Motor neuron (in vitro differentiated cells): ENCODE measurements around the gene MAPK12. TPM values are rescaled to one million over a fixed set of nuclear protein-coding genes. Genes with fewer than 3 reads are reported as not detected.
A peak's percentile ranks its signal among the peaks of the same experiment; 100 is the strongest.

Source experiments
- ATAC-seq, 8 experiments: fragments of 200-7000 bp; cut with Tn5 transposase; replicated peaks in 6 of 8; 2 replicates each; pipeline ENCODE4 v1.8.0; 2021; ENCODE audit warnings: mild to moderate bottlenecking in 8 of 8, moderate library complexity in 8 of 8
- H3K27ac ChIP-seq, 2 donors: fragments of 250-450 bp; sonication (Bioruptor Pico); 2 replicates each; pipeline ENCODE4 v1.9.0; 2021; ENCODE audit warnings: antibody characterized with exemption in 2 of 2, mild to moderate bottlenecking in 2 of 2, moderate library complexity in 1 of 2
- H3K4me1 ChIP-seq, 2 donors: fragments of 250-450 bp; sonication (Bioruptor Pico); replicated peaks in 1 of 2; 2 replicates each; pipeline ENCODE4 v1.6.1; 2021; ENCODE audit warnings: antibody characterized with exemption in 2 of 2, mild to moderate bottlenecking in 2 of 2, moderate library complexity in 1 of 2
- H3K4me3 ChIP-seq, 5 donors: fragments of 250-450 bp; sonication (Bioruptor Pico); 2 replicates each; pipeline ENCODE4 v1.9.0; 2021; ENCODE audit warnings: antibody characterized with exemption in 5 of 5, mild to moderate bottlenecking in 5 of 5, moderate library complexity in 4 of 5
- whole genome bisulfite sequencing, 10 experiments: fragments of 450-650 bp; shearing (Covaris generic); methylation state at CpG; one replicate each; pipeline ENCODE4 v1.0.0; 2022; 5-methylcytosine and 5-hydroxymethylcytosine counted together
- in situ Hi-C, 9 experiments: fragments of 400-800 bp; cut with MboI; loops; one replicate each; pipeline ENCODE4 v1.15.0; 2021; ENCODE audit warnings: low sequenced_read_pairs in 9 of 9, low pct_unique_long_range_greater_than_20kb in 2 of 9; ENCODE audit not compliant: unreplicated experiment in 9 of 9
- total RNA-seq, 8 experiments: library from RNA; unstranded; fragments of 300-600 nt; gene quantifications; 2 replicates each; pipeline versions ENCODE4 v1.2.3 to v1.2.4, GENCODE V29; 2022

Gene MAPK12
- total RNA-seq, 8 experiments from 2014 or later = 8.8 to 34.7 (median 22.7) TPM

DNA sequence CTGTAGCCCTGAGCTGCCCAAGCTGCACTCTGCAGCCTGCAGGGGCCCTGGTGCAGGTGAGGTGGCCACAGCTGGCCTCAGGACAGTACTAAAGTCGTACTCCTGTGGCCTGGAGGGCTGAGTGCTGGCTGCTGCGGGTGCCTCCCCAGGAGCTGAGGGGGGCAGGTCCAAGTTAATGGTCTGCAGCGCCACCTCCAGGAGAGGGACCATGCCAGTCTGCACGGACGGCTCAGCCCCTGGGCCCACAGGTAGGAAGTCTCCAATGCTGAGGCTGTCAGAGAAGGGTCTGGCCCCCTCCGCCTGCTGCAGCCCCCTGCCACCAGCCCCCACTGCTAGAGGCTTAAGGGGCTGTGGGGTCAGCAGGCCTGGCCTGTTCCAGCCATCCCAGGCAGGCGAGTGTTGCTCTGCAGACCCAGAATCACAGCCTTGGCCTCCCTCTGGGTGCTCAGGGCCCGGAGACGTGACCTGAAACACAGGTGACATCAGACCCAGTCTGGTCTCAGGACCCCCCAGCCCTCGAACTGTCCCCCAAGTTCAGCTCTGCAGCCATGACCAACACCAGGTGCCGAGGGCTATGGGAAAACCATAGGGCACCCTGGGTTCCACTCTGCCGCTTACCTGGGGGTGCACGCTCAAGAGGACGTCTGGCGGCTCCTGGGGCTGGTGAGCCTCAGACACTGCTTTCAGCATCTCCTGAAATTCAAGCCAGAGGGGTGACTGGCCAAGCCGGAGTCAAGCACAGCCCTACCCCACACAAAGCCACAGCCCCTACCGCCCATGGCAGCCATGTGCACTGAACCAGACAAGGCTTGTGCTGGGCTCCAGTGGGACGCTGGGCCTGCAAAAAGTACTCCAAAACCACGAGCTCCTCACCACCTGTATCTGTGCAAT, 39.8 kb downstream of the MAPK12 start:
- in situ Hi-C loops = no loop called here
- H3K4me1 ChIP-seq = no peaks in the 10 kb centered on the region
- no peak for ATAC-seq
- H3K27ac ChIP-seq = no peak overlapping the region
- H3K4me3 ChIP-seq = no peak overlapping the region
- 40 to 100% (median 94%) methylated on average over 1 to 10 of the region's 19 CpGs; no CpG with 5 or more reads in 6 of the 10 experiments for WGBS, 10 experiments

DNA sequence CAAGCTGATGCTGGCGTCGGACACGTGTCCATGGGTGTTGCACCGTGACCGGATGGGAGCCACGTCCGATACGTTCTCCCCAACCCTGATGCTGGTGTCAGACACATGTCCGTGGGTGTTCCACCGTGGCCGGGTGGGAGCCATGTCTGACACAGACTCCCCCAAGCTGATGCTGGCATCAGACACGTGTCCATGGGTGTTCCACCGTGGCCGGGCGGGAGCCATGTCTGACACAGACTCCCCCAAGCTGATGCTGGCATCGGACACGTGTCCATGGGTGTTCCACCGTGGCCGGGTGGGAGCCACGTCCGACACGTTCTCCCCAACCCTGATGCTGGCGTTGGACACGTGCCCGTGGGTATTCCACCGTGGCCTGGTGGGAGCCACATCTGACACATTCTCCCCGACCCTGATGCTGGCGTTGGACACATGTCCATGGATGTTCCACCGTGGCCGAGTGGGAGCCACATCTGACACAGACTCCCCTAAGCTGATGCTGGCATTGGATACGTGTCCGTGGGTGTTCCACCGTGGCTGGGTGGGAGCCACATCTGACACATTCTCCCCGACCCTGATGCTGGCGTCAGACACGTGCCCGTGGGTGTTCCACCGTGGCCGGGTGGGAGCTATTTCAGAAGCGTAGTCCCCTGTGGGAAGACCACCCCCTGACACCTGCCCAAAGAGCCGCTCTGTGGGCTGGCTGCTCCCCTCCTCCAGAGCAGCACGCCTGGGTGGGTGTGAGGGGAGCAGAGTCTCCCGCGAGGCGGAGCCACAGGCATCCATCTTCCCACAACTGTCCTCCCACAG, 40.7 kb downstream of the MAPK12 start:
- H3K4me3 ChIP-seq = no peak overlapping the region
- in situ Hi-C loops = no loop called here
- no peak overlapping the region for H3K27ac ChIP-seq
- no peaks in the 10 kb centered on the region for H3K4me1 ChIP-seq
- WGBS, 10 experiments = 93 to 100% (median 97%) methylated on average over 2 to 7 of the region's 45 CpGs; no CpG with 5 or more reads in 7 of the 10 experiments
- no peak for ATAC-seq

DNA sequence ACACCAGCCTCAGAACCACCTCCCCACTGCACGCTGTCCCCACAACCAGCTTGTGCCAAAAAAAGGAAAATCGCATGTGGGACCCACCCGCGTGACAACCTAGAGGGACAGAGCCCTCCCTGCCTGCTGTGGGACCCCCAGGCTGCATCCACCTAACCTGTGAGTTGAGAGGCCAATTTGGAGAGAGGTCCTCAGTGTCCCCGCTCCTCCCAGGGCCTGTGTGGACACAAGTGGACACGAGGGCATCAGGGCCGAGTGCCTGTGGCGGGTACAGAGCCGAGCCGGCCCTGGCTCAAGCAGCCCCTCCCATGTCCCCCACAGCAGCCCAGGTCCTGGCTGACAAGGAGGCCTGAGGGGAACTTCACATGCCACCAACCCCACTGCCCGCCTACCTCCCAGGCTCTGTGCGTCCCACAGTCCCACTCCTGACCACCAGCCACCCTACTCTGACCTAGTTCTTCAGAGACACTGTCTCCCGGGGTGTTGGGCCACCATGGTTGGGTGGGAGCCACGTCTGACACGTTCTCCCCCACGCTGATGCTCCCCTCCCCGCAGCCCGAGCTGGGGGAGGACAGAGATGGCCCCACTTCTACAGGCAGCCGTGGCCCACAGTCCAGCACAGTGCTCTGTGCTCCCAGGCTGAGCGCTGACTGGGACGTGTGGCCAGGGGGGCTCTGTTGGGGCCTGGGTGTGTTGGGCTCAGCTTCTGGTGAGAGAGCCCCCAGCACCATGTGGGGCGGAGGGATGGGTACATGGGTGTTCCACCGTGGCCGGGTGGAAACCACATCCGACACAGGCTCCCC, 41.5 kb downstream of the MAPK12 start:
- H3K4me1 ChIP-seq = no peaks in the 10 kb centered on the region
- H3K27ac ChIP-seq = no peak overlapping the region
- in situ Hi-C loops = no loop called here
- ATAC-seq = no peak
- WGBS, 10 experiments = 63 to 100% (median 93%) methylated on average over 1 to 4 of the region's 25 CpGs; no CpG with 5 or more reads in 7 of the 10 experiments
- no peak overlapping the region for H3K4me3 ChIP-seq

- in situ Hi-C loops = no loop called here
- Histone ChIP-seq H3K27ac (no peak overlapping the region), H3K4me3 (no peak overlapping the region), H3K4me1 (no peaks in the 10 kb centered on the region)
- ATAC-seq = peak; percentile 69 to 92 (median 90)
- 40 to 70% (median 69%) methylated on average over 1 to 10 of the region's 42 CpGs; no CpG with 5 or more reads in 6 of the 10 experiments for WGBS, 10 experiments
These were observed 42.3 kb downstream of the MAPK12 start for GRCh38 chr22:50218996-50219727.

GRCh38 chr22:50218153-50218995, 43.1 kb downstream of the MAPK12 start:
- no peak for ATAC-seq
- in situ Hi-C loops = no loop called here
- no peaks in the 10 kb centered on the region for H3K4me1 ChIP-seq
- H3K27ac ChIP-seq = no peak overlapping the region
- H3K4me3 ChIP-seq = no peak overlapping the region
- WGBS, 10 experiments = 84 to 95% (median 92%) methylated on average over 7 to 16 of the region's 43 CpGs; no CpG with 5 or more reads in 5 of the 10 experiments

GRCh38 chr22:50217543-50218152, 43.8 kb downstream of the MAPK12 start:
- in situ Hi-C loops = no loop called here
- Histone ChIP-seq H3K27ac (no peak overlapping the region), H3K4me3 (no peak overlapping the region), H3K4me1 (no peaks in the 10 kb centered on the region)
- ATAC-seq = peak in 1 of 8 experiments; percentile 1
- WGBS, 10 experiments = 87 to 100% methylated on average over 1 to 3 of the region's 21 CpGs; no CpG with 5 or more reads in 8 of the 10 experiments

GRCh38 chr22:50216684-50217520, 44.6 kb downstream of the MAPK12 start:
- no peak overlapping the region for H3K27ac ChIP-seq
- ATAC-seq = peak in 2 of 8 experiments; percentile 1 to 3
- H3K4me1 ChIP-seq = no peaks in the 10 kb centered on the region
- WGBS, 10 experiments = 80 to 100% (median 98%) methylated on average over 1 to 22 of the region's 57 CpGs; no CpG with 5 or more reads in 5 of the 10 experiments
- no peak overlapping the region for H3K4me3 ChIP-seq
- in situ Hi-C loops = no loop called here

DNA sequence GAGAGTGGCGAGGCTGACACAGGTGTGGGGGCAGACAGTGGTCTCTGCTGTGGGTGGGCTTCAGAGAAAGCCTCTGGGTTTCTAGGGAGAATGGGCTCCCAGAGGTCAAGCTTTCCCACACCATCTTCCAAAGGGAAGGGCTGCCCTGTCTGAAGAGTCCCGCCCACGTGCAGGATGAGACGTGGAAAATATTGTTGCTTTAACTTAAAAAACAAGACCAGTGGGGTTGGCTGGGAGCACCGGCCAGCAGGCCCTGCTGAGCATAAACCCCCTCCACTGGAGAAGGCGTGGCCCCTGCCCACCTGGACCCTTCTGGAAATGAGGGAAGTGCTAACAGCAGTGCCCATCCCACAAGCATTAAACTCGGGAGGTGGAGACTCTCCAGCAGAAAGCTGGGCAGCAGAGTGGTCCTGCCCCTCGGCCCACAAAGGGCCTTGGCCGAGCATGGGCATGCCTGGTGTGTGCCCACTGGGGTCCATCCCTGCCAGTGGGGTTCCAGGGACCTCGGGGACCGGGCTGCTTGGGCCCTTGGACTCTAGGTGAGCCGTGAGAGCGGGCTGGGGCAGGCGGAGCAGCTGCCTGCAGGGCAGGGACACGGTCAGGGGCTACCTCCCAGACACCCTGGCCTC, 45.3 kb downstream of the MAPK12 start:
- H3K4me3 ChIP-seq = no peak overlapping the region
- H3K27ac ChIP-seq = no peak overlapping the region
- no peaks in the 10 kb centered on the region for H3K4me1 ChIP-seq
- in situ Hi-C loops = no loop called here
- 60 to 100% (median 93%) methylated on average over 1 to 9 of the region's 15 CpGs; no CpG with 5 or more reads in 4 of the 10 experiments for WGBS, 10 experiments
- no peak for ATAC-seq

GRCh38 chr22:50215297-50216054, 46.0 kb downstream of the MAPK12 start:
- in situ Hi-C loops = no loop called here

GRCh38 chr22:50213263-50213662, 48.2 kb downstream of the MAPK12 start:
- Histone ChIP-seq H3K4me1 (no peaks in the 10 kb centered on the region), H3K4me3 (no peak overlapping the region), H3K27ac (no peak overlapping the region)
- in situ Hi-C loops = no loop called here
- ATAC-seq = no peak
- 96 to 100% (median 99%) methylated on average over 1 to 5 of the region's 9 CpGs; no CpG with 5 or more reads in 6 of the 10 experiments for WGBS, 10 experiments

More at GRCh38 chr22:50215297-50216054, 46.0 kb downstream of the MAPK12 start:
- WGBS, 10 experiments = 60 to 100% (median 95%) methylated on average over 1 to 8 of the region's 17 CpGs; no CpG with 5 or more reads in 4 of the 10 experiments
- Histone ChIP-seq H3K4me3 (no peak overlapping the region), H3K27ac (no peak overlapping the region), H3K4me1 (no peaks in the 10 kb centered on the region)
- no peak for ATAC-seq
